ENCODE data around the gene EYA2. TPM values are rescaled to one million over a fixed set of nuclear protein-coding genes. Genes with fewer than 3 reads are reported as not detected.
"Not testable (repeated sequence)": the region's sequence is repeated elsewhere in the genome, so short reads cannot be mapped to it uniquely, and the experiment has no call there.

EYA2 gene
- polyA plus RNA-seq, 1 donor (not counting 4 experiments of a cell fraction or from before 2014, with no cell fraction given), result not detected

DNA sequence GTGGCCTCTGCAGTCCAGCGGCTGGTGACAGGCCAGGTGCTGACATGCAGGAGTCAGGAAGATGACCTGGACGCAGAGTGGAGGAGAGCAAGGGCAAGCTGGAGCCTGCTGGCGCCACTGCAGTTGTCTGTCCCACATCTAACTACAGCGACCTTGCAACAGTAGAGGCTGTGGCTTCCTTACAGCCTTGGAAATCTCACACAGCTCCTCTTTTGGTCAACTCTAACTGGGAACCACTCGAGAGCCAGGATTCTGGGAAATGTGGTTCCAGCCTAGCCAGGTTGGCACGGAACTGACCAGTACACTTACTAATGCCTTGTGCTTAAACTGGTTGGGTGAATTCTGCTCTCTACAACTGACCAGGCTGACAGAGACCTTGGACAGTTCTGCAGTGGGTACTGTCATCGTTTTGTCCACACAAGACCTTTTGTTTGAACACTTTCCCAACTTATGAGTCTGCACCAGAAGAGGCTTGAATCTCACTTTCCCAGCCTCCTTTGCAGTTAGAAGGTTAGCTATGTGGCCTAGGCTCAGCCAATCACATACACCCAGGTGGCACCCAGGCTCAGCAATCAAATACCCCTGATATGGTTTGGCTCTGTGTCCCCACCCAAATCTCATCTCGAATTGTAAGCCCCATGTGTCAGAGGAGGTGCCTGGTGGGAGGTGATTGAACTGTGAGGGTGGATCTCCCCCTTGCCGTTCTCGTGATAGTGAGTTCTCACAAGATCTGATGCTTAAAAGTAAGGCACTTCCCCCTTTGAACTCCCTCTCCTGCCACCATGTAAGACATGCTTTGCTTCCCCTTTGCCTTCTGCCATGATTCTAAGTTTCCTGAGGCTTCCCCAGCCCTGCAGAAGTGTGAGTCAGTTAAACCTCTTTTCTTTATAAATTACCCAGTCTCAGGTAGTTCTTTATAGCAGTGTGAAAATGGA lies 308.4 kb downstream of the EYA2 start:
- no peak overlapping the region for H3K27ac ChIP-seq (ENCODE audit: control insufficient read depth, insufficient read depth, low read length)
- DNase-seq (ENCODE audit: low read depth, low spot score), result no peak
- peaks cover 19% of the 10 kb centered on the region for H3K4me1 ChIP-seq (ENCODE audit: control insufficient read depth, extremely low read depth, insufficient read depth, low read length)
- TF ChIP-seq EZH2 (IDR thresholded peaks at IDR 0.05; ENCODE audit: low read length), result no peak
- TF ChIP-seq, protein P1, sequence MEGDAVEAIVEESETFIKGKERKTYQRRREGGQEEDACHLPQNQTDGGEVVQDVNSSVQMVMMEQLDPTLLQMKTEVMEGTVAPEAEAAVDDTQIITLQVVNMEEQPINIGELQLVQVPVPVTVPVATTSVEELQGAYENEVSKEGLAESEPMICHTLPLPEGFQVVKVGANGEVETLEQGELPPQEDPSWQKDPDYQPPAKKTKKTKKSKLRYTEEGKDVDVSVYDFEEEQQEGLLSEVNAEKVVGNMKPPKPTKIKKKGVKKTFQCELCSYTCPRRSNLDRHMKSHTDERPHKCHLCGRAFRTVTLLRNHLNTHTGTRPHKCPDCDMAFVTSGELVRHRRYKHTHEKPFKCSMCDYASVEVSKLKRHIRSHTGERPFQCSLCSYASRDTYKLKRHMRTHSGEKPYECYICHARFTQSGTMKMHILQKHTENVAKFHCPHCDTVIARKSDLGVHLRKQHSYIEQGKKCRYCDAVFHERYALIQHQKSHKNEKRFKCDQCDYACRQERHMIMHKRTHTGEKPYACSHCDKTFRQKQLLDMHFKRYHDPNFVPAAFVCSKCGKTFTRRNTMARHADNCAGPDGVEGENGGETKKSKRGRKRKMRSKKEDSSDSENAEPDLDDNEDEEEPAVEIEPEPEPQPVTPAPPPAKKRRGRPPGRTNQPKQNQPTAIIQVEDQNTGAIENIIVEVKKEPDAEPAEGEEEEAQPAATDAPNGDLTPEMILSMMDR (optimal IDR thresholded peaks at IDR 0.05 in 1 of 3, IDR thresholded peaks at IDR 0.05 in 1 of 3, conservative IDR thresholded peaks at IDR 0.05 in 1 of 3; ENCODE audit: extremely low read depth in 1 of 3, insufficient read depth in 2 of 3, low read length in 3 of 3), result no peak
- dilution Hi-C loops (cut with MboI; ENCODE audit: extremely low pct_ligation_motif_present, low sequenced_read_pairs), result no loop called here
- H3K4me2 ChIP-seq (ENCODE audit: control insufficient read depth, extremely low read depth, insufficient read depth, low read depth, low read length), result no peak overlapping the region
- H3K79me2 ChIP-seq (ENCODE audit: control insufficient read depth, insufficient read depth, low read length), result no peaks in the 10 kb centered on the region
- H3K9me1 ChIP-seq (ENCODE audit: control insufficient read depth, extremely low read depth, insufficient read depth, low read length), result no peaks in the 10 kb centered on the region
- no peak overlapping the region for H2AFZ ChIP-seq (ENCODE audit: control insufficient read depth, low read length)
- no peaks in the 10 kb centered on the region for H4K20me1 ChIP-seq (ENCODE audit: control insufficient read depth, extremely low read depth, insufficient read depth, low read length)
- no peak overlapping the region for H3K4me3 ChIP-seq (ENCODE audit: control insufficient read depth in 2 of 3, extremely low read depth in 1 of 3, insufficient read depth in 2 of 3, low read depth in 1 of 3, low read length in 3 of 3)
- H3K9me3 ChIP-seq (ENCODE audit: control insufficient read depth, low read depth, low read length), result no peaks in the 10 kb centered on the region
- no peaks in the 10 kb centered on the region for H3K36me3 ChIP-seq (ENCODE audit: control insufficient read depth in 2 of 2, extremely low read depth in 1 of 2, insufficient read depth in 2 of 2, low read length in 2 of 2)
- no peak overlapping the region for H3K9ac ChIP-seq (ENCODE audit: control insufficient read depth, extremely low read depth, insufficient read depth, low read length)
- H3K27me3 ChIP-seq (ENCODE audit: control insufficient read depth, extremely low read depth, insufficient read depth, low read length), result no peaks in the 10 kb centered on the region
- no peak for FAIRE-seq

GRCh38 chr20:47204008-47204849 lies 309.6 kb downstream of the EYA2 start:
- H3K4me2 ChIP-seq (ENCODE audit: control insufficient read depth, extremely low read depth, insufficient read depth, low read depth, low read length), result peak overlapping the region; percentile 31
- no peak overlapping the region for H3K9ac ChIP-seq (ENCODE audit: control insufficient read depth, extremely low read depth, insufficient read depth, low read length)
- peaks cover 5 to 6% of the 10 kb centered on the region in 2 experiments for H3K36me3 ChIP-seq (ENCODE audit: control insufficient read depth in 2 of 2, extremely low read depth in 1 of 2, insufficient read depth in 2 of 2, low read length in 2 of 2)
- no peak overlapping the region for H3K27ac ChIP-seq (ENCODE audit: control insufficient read depth, insufficient read depth, low read length)
- no peaks in the 10 kb centered on the region for H3K79me2 ChIP-seq (ENCODE audit: control insufficient read depth, insufficient read depth, low read length)
- no peak overlapping the region for H2AFZ ChIP-seq (ENCODE audit: control insufficient read depth, low read length)
- H3K9me3 ChIP-seq (ENCODE audit: control insufficient read depth, low read depth, low read length), result no peaks in the 10 kb centered on the region
- H3K9me1 ChIP-seq (ENCODE audit: control insufficient read depth, extremely low read depth, insufficient read depth, low read length), result no peaks in the 10 kb centered on the region
- DNase-seq (ENCODE audit: low read depth, low spot score) (peak; percentile 56), FAIRE-seq (no peak)
- dilution Hi-C loops (cut with MboI; ENCODE audit: extremely low pct_ligation_motif_present, low sequenced_read_pairs), result no loop called here
- no peak overlapping the region for H3K4me3 ChIP-seq (ENCODE audit: control insufficient read depth in 2 of 3, extremely low read depth in 1 of 3, insufficient read depth in 2 of 3, low read depth in 1 of 3, low read length in 3 of 3)
- H4K20me1 ChIP-seq (ENCODE audit: control insufficient read depth, extremely low read depth, insufficient read depth, low read length), result no peaks in the 10 kb centered on the region
- TF ChIP-seq, protein P1 (optimal IDR thresholded peaks at IDR 0.05 in 1 of 3, IDR thresholded peaks at IDR 0.05 in 1 of 3, conservative IDR thresholded peaks at IDR 0.05 in 1 of 3; ENCODE audit: extremely low read depth in 1 of 3, insufficient read depth in 2 of 3, low read length in 3 of 3), result no peak
- TF ChIP-seq EZH2 (IDR thresholded peaks at IDR 0.05; ENCODE audit: low read length), result no peak
- no peaks in the 10 kb centered on the region for H3K27me3 ChIP-seq (ENCODE audit: control insufficient read depth, extremely low read depth, insufficient read depth, low read length)
- H3K4me1 ChIP-seq (ENCODE audit: control insufficient read depth, extremely low read depth, insufficient read depth, low read length), result peaks cover 13% of the 10 kb centered on the region

GRCh38 chr20:47204850-47205122 lies 310.1 kb downstream of the EYA2 start:
- H3K9me3 ChIP-seq (ENCODE audit: control insufficient read depth, low read depth, low read length); FAIRE-seq; dilution Hi-C loops (cut with MboI; ENCODE audit: extremely low pct_ligation_motif_present, low sequenced_read_pairs); H2AFZ ChIP-seq (ENCODE audit: control insufficient read depth, low read length); DNase-seq (ENCODE audit: low read depth, low spot score); H3K4me2 ChIP-seq (ENCODE audit: control insufficient read depth, extremely low read depth, insufficient read depth, low read depth, low read length); H3K27me3 ChIP-seq (ENCODE audit: control insufficient read depth, extremely low read depth, insufficient read depth, low read length); H4K20me1 ChIP-seq (ENCODE audit: control insufficient read depth, extremely low read depth, insufficient read depth, low read length); H3K27ac ChIP-seq (ENCODE audit: control insufficient read depth, insufficient read depth, low read length); H3K9ac ChIP-seq (ENCODE audit: control insufficient read depth, extremely low read depth, insufficient read depth, low read length); H3K9me1 ChIP-seq (ENCODE audit: control insufficient read depth, extremely low read depth, insufficient read depth, low read length); H3K4me3 ChIP-seq (ENCODE audit: control insufficient read depth in 2 of 3, extremely low read depth in 1 of 3, insufficient read depth in 2 of 3, low read depth in 1 of 3, low read length in 3 of 3); H3K36me3 ChIP-seq (ENCODE audit: control insufficient read depth in 2 of 2, extremely low read depth in 1 of 2, insufficient read depth in 2 of 2, low read length in 2 of 2); H3K79me2 ChIP-seq (ENCODE audit: control insufficient read depth, insufficient read depth, low read length): not testable (repeated sequence)
- H3K4me1 ChIP-seq (ENCODE audit: control insufficient read depth, extremely low read depth, insufficient read depth, low read length), result peaks cover 13% of the 10 kb centered on the region
